HUES64 (cell line): Measurements from ENCODE around the gene FAM193A.
"Not testable (repeated sequence)": the region's sequence is repeated elsewhere in the genome, so short reads cannot be mapped to it uniquely, and the experiment has no call there.

Experiments used
- H3K27ac ChIP-seq: 2 replicates; pipeline ENCODE4 v1.7.0; 2013; ENCODE audit warnings: low read depth, low read length, inconsistent platforms
- H3K27me3 ChIP-seq: 2 replicates; pipeline ENCODE4 v1.6.1; 2013; ENCODE audit warnings: mild to moderate bottlenecking, low read length; ENCODE audit not compliant: insufficient read depth
- H3K36me3 ChIP-seq: 2 replicates; pipeline ENCODE4 v1.6.1; 2013; ENCODE audit warnings: mild to moderate bottlenecking, low read length; ENCODE audit not compliant: insufficient read depth
- H3K4me1 ChIP-seq: 2 replicates; pipeline ENCODE4 v1.6.1; 2013; ENCODE audit warnings: mild to moderate bottlenecking, low read length, moderate library complexity; ENCODE audit not compliant: insufficient read depth
- H3K4me3 ChIP-seq: 2 replicates; pipeline ENCODE4 v1.5.1; 2013; ENCODE audit warnings: mild to moderate bottlenecking, low read length, moderate library complexity
- H3K9ac ChIP-seq: 2 replicates; pipeline ENCODE4 v1.6.1; 2013; ENCODE audit warnings: mild to moderate bottlenecking, low read depth, low read length
- H3K9me3 ChIP-seq: 2 replicates; pipeline ENCODE4 v1.6.1; 2013; ENCODE audit warnings: low read depth, low read length; ENCODE audit not compliant: insufficient read depth
- WGBS: fragments of 150-250, 120-280 bp; methylation state at CpG from one replicate; pipeline ENCODE4 v1.1.7; 2013; ENCODE audit warnings: missing lambda C conversion rate; 5-methylcytosine and 5-hydroxymethylcytosine counted together

Gene FAM193A

GRCh38 chr4:2546961-2547691 lies 10.7 kb downstream of the FAM193A start:
- not testable (repeated sequence) for H3K27me3 ChIP-seq

GRCh38 chr4:2551118-2551517 lies 14.7 kb downstream of the FAM193A start:
- H3K4me3 ChIP-seq, result no peak overlapping the region
- no peaks in the 10 kb centered on the region for H3K36me3 ChIP-seq
- H3K9me3 ChIP-seq, result no peaks in the 10 kb centered on the region
- H3K9ac ChIP-seq, result no peak overlapping the region
- no peaks in the 10 kb centered on the region for H3K27me3 ChIP-seq
- H3K27ac ChIP-seq, result no peak overlapping the region
- H3K4me1 ChIP-seq, result no peaks in the 10 kb centered on the region

More at GRCh38 chr4:2546961-2547691, 10.7 kb downstream of the FAM193A start:
- not testable (repeated sequence) for H3K36me3 ChIP-seq, H3K9me3 ChIP-seq, H3K4me3 ChIP-seq, H3K4me1 ChIP-seq, H3K9ac ChIP-seq, H3K27ac ChIP-seq
- WGBS, result 96% methylated on average over 15 of the region's 16 CpGs

GRCh38 chr4:2552806-2553205 lies 16.4 kb downstream of the FAM193A start:
- Histone ChIP-seq H3K4me1 (no peaks in the 10 kb centered on the region), H3K4me3 (no peak overlapping the region), H3K27me3 (no peaks in the 10 kb centered on the region), H3K27ac (no peak overlapping the region), H3K36me3 (no peaks in the 10 kb centered on the region), H3K9ac (no peak overlapping the region), H3K9me3 (no peaks in the 10 kb centered on the region)
- WGBS, result 94% methylated on average over 11 of the region's 11 CpGs

- Histone ChIP-seq H3K36me3 (0 out of 2 replicates have a peak, but pooled peaks cover 3% of the 10 kb centered on the region), H3K9ac (no peak overlapping the region), H3K9me3 (no peaks in the 10 kb centered on the region), H3K4me1 (no peaks in the 10 kb centered on the region), H3K4me3 (no peak overlapping the region), H3K27ac (no peak overlapping the region), H3K27me3 (no peaks in the 10 kb centered on the region)
- whole genome bisulfite sequencing, result 88% methylated on average over 6 of the region's 6 CpGs
Observed at GRCh38 chr4:2558301-2558700, 21.9 kb downstream of the FAM193A start.

- Histone ChIP-seq H3K9ac (no peak overlapping the region), H3K27ac (no peak overlapping the region), H3K4me3 (no peak overlapping the region), H3K27me3 (no peaks in the 10 kb centered on the region), H3K9me3 (no peaks in the 10 kb centered on the region), H3K4me1 (no peaks in the 10 kb centered on the region), H3K36me3 (0 out of 2 replicates have a peak, but pooled peaks cover 3% of the 10 kb centered on the region)
- 96% methylated on average over 12 of the region's 12 CpGs for WGBS
Observed at GRCh38 chr4:2560167-2560566, 23.7 kb downstream of the FAM193A start.

- no peak overlapping the region for H3K27ac ChIP-seq
Observed at GRCh38 chr4:2565533-2565932, 29.1 kb downstream of the FAM193A start.

GRCh38 chr4:2570036-2570435 lies 33.6 kb downstream of the FAM193A start:
- H3K27me3 ChIP-seq, result no peaks in the 10 kb centered on the region
- 0 out of 2 replicates have a peak, but pooled peaks cover 2% of the 10 kb centered on the region for H3K36me3 ChIP-seq
- no peak overlapping the region for H3K9ac ChIP-seq
- peaks cover 11% of the 10 kb centered on the region for H3K4me1 ChIP-seq
- 96% methylated on average over 4 of the region's 4 CpGs for WGBS
- no peaks in the 10 kb centered on the region for H3K9me3 ChIP-seq
- no peak overlapping the region for H3K4me3 ChIP-seq
- H3K27ac ChIP-seq, result no peak overlapping the region

More at GRCh38 chr4:2565533-2565932, 29.1 kb downstream of the FAM193A start:
- 0 out of 2 replicates have a peak, but pooled peaks cover 5% of the 10 kb centered on the region for H3K36me3 ChIP-seq
- H3K4me1 ChIP-seq, result peaks cover 7% of the 10 kb centered on the region
- no peaks in the 10 kb centered on the region for H3K9me3 ChIP-seq
- H3K4me3 ChIP-seq, result no peak overlapping the region
- no peak overlapping the region for H3K9ac ChIP-seq
- 95% methylated on average over 4 of the region's 4 CpGs for WGBS
- no peaks in the 10 kb centered on the region for H3K27me3 ChIP-seq

GRCh38 chr4:2570551-2571222 lies 34.2 kb downstream of the FAM193A start:
- Histone ChIP-seq H3K9ac (no peak overlapping the region), H3K4me1 (peaks cover 11% of the 10 kb centered on the region), H3K27ac (peak overlapping the region; percentile 40; the same call in 1 of the 2 replicates), H3K36me3 (0 out of 2 replicates have a peak, but pooled peaks cover 2% of the 10 kb centered on the region), H3K4me3 (no peak overlapping the region), H3K9me3 (no peaks in the 10 kb centered on the region), H3K27me3 (no peaks in the 10 kb centered on the region)
- WGBS, result 91% methylated on average over 11 of the region's 11 CpGs

- Histone ChIP-seq H3K36me3 (no peaks in the 10 kb centered on the region), H3K9me3 (no peaks in the 10 kb centered on the region), H3K4me1 (peaks cover 11% of the 10 kb centered on the region), H3K27me3 (no peaks in the 10 kb centered on the region), H3K27ac (no peak overlapping the region), H3K4me3 (no peak overlapping the region), H3K9ac (no peak overlapping the region)
- 97% methylated on average over 12 of the region's 12 CpGs for WGBS
Observed at GRCh38 chr4:2572076-2572475, 35.6 kb downstream of the FAM193A start.

- peaks cover 11% of the 10 kb centered on the region for H3K4me1 ChIP-seq
- no peak overlapping the region for H3K27ac ChIP-seq
- H3K4me3 ChIP-seq, result no peak overlapping the region
- no peaks in the 10 kb centered on the region for H3K27me3 ChIP-seq
- WGBS, result 91% methylated on average over 4 of the region's 4 CpGs
- no peaks in the 10 kb centered on the region for H3K36me3 ChIP-seq
- H3K9me3 ChIP-seq, result no peaks in the 10 kb centered on the region
- H3K9ac ChIP-seq, result no peak overlapping the region
Observed at GRCh38 chr4:2572866-2573265, 36.4 kb downstream of the FAM193A start.

- Histone ChIP-seq H3K4me1 (peaks cover 11% of the 10 kb centered on the region), H3K9ac (no peak overlapping the region), H3K27me3 (no peaks in the 10 kb centered on the region), H3K9me3 (no peaks in the 10 kb centered on the region), H3K4me3 (no peak overlapping the region), H3K27ac (no peak overlapping the region), H3K36me3 (no peaks in the 10 kb centered on the region)
- 96% methylated on average over 7 of the region's 7 CpGs for WGBS
Observed at GRCh38 chr4:2574009-2574408, 37.6 kb downstream of the FAM193A start.
